SK-N-SH treated with all-trans-retinoic acid at 6 μM for 48 hours (cell line): ENCODE results near the gene ITPRID2.

Experiments used
- ATAC-seq: fragments of 200-7000 bp; cut with Tn5 transposase; 3 replicates; pipeline ENCODE4 v1.9.1; 2020; ENCODE audit warnings: mild to moderate bottlenecking, moderate library complexity
- ARNTL ChIP-seq: fragments of 450-650 bp; formaldehyde crosslinking; IDR thresholded peaks from 2 replicates; pipeline ENCODE4 v1.5.0; 2020; ENCODE audit warnings: low read depth, mild to moderate bottlenecking, moderate library complexity, borderline replicate concordance
- BACH2 ChIP-seq: fragments of 250-450 bp; sonication (Bioruptor Pico); IDR thresholded peaks from 2 replicates; pipeline ENCODE4 v1.9.0; 2021; ENCODE audit warnings: mild to moderate bottlenecking, borderline replicate concordance
- CSDC2 ChIP-seq: fragments of 250-450 bp; sonication (Bioruptor Pico); IDR thresholded peaks from 2 replicates; pipeline ENCODE4 v1.5.0; 2020; ENCODE audit warnings: mild to moderate bottlenecking, moderate library complexity
- ESRRG ChIP-seq: fragments of 250-450 bp; sonication (Bioruptor Pico); IDR thresholded peaks from 2 replicates; pipeline ENCODE4 v1.6.1; 2021; ENCODE audit warnings: mild to moderate bottlenecking
- ISL1 ChIP-seq: fragments of 250-450 bp; sonication (Bioruptor Pico); IDR thresholded peaks from 2 replicates; pipeline ENCODE4 v2.1.2; 2022; ENCODE audit warnings: mild to moderate bottlenecking, moderate library complexity
- OSR1 ChIP-seq: fragments of 250-450 bp; sonication (Bioruptor Pico); IDR thresholded peaks from 2 replicates; pipeline ENCODE4 v1.8.0; 2022; ENCODE audit warnings: moderate library complexity, mild to moderate bottlenecking, inconsistent platforms
- PPARA ChIP-seq: fragments of 250-450 bp; sonication (Bioruptor Pico); IDR thresholded peaks from 2 replicates; pipeline ENCODE4 v1.5.0; 2020; ENCODE audit warnings: mild to moderate bottlenecking, borderline replicate concordance
- RARB ChIP-seq: fragments of 250-450 bp; sonication (Bioruptor Pico); IDR thresholded peaks from 2 replicates; pipeline ENCODE4 v1.8.0; 2021; ENCODE audit warnings: mild to moderate bottlenecking, moderate library complexity
- SNAI2 ChIP-seq: fragments of 250-450 bp; sonication (Bioruptor Pico); IDR thresholded peaks from 2 replicates; pipeline ENCODE4 v1.5.0; 2020; ENCODE audit warnings: mild to moderate bottlenecking, moderate library complexity
- TCF4 ChIP-seq: fragments of 250-450 bp; sonication (Bioruptor Pico); IDR thresholded peaks from 2 replicates; pipeline ENCODE4 v1.8.0; 2021; ENCODE audit warnings: mild to moderate bottlenecking, moderate library complexity, borderline replicate concordance
- TOX ChIP-seq: fragments of 250-450 bp; sonication (Bioruptor Pico); IDR thresholded peaks from 2 replicates; pipeline ENCODE4 v1.8.0; 2021; ENCODE audit warnings: mild to moderate bottlenecking, moderate library complexity, borderline replicate concordance
- ZC3H10 ChIP-seq: fragments of 250-450 bp; sonication (Bioruptor Pico); IDR thresholded peaks from 2 replicates; pipeline ENCODE4 v1.5.1; 2021; ENCODE audit warnings: mild to moderate bottlenecking, moderate library complexity
- ZFP3 ChIP-seq: fragments of 250-450 bp; sonication (Bioruptor Pico); IDR thresholded peaks from 2 replicates; pipeline ENCODE4 v1.5.0; 2020; ENCODE audit warnings: mild to moderate bottlenecking, moderate library complexity
- ZFP30 ChIP-seq: fragments of 450-650 bp; formaldehyde crosslinking; IDR thresholded peaks from 2 replicates; pipeline ENCODE4 v1.5.0; 2022; ENCODE audit warnings: mild to moderate bottlenecking, moderate library complexity
- ZNF565 ChIP-seq: fragments of 450-650 bp; formaldehyde crosslinking; conservative IDR thresholded peaks from 2 replicates; pipeline ENCODE4 v1.5.0; 2020; ENCODE audit warnings: low read depth, mild to moderate bottlenecking, moderate library complexity
- ZNF70 ChIP-seq: fragments of 450-650 bp; formaldehyde crosslinking; IDR thresholded peaks from 2 replicates; pipeline ENCODE4 v1.5.0; 2020; ENCODE audit warnings: mild to moderate bottlenecking, moderate library complexity
- TF ChIP-seq, protein P1 (sequence below): fragments of 250-450 bp; sonication (Bioruptor Pico); IDR thresholded peaks from 2 replicates; pipeline ENCODE4 v1.8.0; 2021; ENCODE audit warnings: low read depth, mild to moderate bottlenecking, moderate library complexity, borderline replicate concordance
- TF ChIP-seq, protein P2 (sequence below): fragments of 250-450 bp; sonication (Bioruptor Pico); IDR thresholded peaks from 2 replicates; pipeline ENCODE4 v1.8.0; 2020; ENCODE audit warnings: mild to moderate bottlenecking, moderate library complexity, borderline replicate concordance
- TF ChIP-seq, protein P3 (sequence below): fragments of 250-450 bp; sonication (Bioruptor Pico); IDR thresholded peaks from 2 replicates; pipeline ENCODE4 v1.5.0; 2020; ENCODE audit warnings: mild to moderate bottlenecking, moderate library complexity
- TF ChIP-seq, protein P4 (sequence below): fragments of 250-450 bp; sonication (Bioruptor Pico); IDR thresholded peaks from 2 replicates; pipeline ENCODE4 v1.5.1; 2020; ENCODE audit warnings: low read depth, mild to moderate bottlenecking, moderate library complexity
- TF ChIP-seq, protein P5 (sequence below): fragments of 250-450 bp; sonication (Bioruptor Pico); IDR thresholded peaks from 2 replicates; pipeline ENCODE4 v1.5.1; 2021; ENCODE audit warnings: mild to moderate bottlenecking, moderate library complexity

Gene ITPRID2

DNA sequence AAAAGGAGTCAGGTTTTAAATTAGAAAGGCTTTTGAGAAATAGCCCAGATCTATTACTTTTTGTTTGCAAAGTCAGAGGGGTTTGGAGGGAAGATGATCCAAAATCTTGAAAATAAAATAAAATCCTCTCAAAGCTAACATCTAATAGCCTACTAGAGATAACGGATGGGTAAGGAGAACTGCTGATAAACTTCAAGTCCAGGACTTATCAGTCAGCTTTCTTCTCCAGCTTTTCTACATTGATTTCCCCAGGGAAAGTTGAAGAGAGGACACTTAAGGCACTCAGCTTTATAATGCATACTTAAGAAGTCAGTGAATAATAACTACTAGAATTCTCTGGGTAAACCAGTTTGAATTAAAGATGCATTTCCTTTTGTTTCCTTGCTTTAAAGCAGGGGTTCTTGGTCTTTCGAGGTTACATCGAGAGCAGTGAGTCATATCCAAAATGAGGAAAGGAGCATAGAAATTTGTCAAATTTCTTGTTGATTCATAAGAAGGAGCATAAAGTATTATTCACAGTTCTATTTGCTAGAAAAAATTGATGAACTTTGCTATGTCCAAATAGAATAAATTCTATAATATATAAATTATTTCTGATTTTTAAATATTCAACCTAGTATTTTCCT lies 43.2 kb upstream of the ITPRID2 start:
- TF ChIP-seq ZNF70 (no peak), TOX (no peak), ZFP3 (CRISPR knock-in tag) (no peak), ARNTL (CRISPR knock-in tag) (no peak), ZNF565 (CRISPR knock-in tag) (no peak), TCF4 (CRISPR knock-in tag) (no peak), SNAI2 (CRISPR knock-in tag) (no peak), CSDC2 (CRISPR knock-in tag) (no peak), PPARA (CRISPR knock-in tag) (no peak), OSR1 (CRISPR knock-in tag) (no peak), ISL1 (CRISPR knock-in tag) (no peak), ESRRG (no peak)
- TF ChIP-seq, protein P1, sequence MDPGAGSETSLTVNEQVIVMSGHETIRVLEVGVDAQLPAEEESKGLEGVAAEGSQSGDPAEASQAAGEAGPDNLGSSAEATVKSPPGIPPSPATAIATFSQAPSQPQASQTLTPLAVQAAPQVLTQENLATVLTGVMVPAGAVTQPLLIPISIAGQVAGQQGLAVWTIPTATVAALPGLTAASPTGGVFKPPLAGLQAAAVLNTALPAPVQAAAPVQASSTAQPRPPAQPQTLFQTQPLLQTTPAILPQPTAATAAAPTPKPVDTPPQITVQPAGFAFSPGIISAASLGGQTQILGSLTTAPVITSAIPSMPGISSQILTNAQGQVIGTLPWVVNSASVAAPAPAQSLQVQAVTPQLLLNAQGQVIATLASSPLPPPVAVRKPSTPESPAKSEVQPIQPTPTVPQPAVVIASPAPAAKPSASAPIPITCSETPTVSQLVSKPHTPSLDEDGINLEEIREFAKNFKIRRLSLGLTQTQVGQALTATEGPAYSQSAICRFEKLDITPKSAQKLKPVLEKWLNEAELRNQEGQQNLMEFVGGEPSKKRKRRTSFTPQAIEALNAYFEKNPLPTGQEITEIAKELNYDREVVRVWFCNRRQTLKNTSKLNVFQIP (CRISPR knock-in tag): no peak
- TF ChIP-seq, protein P2, sequence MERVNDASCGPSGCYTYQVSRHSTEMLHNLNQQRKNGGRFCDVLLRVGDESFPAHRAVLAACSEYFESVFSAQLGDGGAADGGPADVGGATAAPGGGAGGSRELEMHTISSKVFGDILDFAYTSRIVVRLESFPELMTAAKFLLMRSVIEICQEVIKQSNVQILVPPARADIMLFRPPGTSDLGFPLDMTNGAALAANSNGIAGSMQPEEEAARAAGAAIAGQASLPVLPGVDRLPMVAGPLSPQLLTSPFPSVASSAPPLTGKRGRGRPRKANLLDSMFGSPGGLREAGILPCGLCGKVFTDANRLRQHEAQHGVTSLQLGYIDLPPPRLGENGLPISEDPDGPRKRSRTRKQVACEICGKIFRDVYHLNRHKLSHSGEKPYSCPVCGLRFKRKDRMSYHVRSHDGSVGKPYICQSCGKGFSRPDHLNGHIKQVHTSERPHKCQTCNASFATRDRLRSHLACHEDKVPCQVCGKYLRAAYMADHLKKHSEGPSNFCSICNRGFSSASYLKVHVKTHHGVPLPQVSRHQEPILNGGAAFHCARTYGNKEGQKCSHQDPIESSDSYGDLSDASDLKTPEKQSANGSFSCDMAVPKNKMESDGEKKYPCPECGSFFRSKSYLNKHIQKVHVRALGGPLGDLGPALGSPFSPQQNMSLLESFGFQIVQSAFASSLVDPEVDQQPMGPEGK: no peak
- ATAC-seq: no peak

DNA sequence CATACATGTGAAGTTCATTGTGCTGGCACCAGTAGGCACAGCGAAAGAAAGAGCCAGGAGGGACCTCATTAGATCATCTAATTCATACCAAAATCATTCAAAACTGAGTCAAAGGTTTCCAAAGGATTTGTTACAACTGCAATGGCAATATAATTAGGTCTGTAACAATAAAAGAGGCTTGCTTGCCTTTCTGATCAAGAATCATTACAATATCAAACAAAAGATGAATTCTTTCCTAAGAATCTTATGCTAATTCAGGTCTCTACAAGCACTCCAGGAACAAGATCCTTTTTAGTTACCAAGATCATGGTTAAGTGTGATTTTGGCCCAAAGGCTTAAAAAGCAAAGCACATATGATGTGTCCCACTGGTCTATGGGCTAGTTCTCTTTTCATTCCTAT lies 41.9 kb upstream of the ITPRID2 start:
- no peak for ATAC-seq
- no peak for TF ChIP-seq OSR1 (CRISPR knock-in tag)
- TF ChIP-seq TCF4 (CRISPR knock-in tag): no peak
- TF ChIP-seq ISL1 (CRISPR knock-in tag): no peak
- no peak for TF ChIP-seq ARNTL (CRISPR knock-in tag)
- no peak for TF ChIP-seq ZNF565 (CRISPR knock-in tag)
- TF ChIP-seq, protein P3, sequence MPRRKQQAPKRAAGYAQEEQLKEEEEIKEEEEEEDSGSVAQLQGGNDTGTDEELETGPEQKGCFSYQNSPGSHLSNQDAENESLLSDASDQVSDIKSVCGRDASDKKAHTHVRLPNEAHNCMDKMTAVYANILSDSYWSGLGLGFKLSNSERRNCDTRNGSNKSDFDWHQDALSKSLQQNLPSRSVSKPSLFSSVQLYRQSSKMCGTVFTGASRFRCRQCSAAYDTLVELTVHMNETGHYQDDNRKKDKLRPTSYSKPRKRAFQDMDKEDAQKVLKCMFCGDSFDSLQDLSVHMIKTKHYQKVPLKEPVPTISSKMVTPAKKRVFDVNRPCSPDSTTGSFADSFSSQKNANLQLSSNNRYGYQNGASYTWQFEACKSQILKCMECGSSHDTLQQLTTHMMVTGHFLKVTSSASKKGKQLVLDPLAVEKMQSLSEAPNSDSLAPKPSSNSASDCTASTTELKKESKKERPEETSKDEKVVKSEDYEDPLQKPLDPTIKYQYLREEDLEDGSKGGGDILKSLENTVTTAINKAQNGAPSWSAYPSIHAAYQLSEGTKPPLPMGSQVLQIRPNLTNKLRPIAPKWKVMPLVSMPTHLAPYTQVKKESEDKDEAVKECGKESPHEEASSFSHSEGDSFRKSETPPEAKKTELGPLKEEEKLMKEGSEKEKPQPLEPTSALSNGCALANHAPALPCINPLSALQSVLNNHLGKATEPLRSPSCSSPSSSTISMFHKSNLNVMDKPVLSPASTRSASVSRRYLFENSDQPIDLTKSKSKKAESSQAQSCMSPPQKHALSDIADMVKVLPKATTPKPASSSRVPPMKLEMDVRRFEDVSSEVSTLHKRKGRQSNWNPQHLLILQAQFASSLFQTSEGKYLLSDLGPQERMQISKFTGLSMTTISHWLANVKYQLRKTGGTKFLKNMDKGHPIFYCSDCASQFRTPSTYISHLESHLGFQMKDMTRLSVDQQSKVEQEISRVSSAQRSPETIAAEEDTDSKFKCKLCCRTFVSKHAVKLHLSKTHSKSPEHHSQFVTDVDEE (CRISPR knock-in tag): no peak
- TF ChIP-seq, protein P4, sequence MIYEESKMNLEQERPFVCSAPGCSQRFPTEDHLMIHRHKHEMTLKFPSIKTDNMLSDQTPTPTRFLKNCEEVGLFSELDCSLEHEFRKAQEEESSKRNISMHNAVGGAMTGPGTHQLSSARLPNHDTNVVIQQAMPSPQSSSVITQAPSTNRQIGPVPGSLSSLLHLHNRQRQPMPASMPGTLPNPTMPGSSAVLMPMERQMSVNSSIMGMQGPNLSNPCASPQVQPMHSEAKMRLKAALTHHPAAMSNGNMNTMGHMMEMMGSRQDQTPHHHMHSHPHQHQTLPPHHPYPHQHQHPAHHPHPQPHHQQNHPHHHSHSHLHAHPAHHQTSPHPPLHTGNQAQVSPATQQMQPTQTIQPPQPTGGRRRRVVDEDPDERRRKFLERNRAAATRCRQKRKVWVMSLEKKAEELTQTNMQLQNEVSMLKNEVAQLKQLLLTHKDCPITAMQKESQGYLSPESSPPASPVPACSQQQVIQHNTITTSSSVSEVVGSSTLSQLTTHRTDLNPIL: no peak
- no peak for TF ChIP-seq ESRRG
- no peak for TF ChIP-seq BACH2 (CRISPR knock-in tag)
- TF ChIP-seq, protein P5, sequence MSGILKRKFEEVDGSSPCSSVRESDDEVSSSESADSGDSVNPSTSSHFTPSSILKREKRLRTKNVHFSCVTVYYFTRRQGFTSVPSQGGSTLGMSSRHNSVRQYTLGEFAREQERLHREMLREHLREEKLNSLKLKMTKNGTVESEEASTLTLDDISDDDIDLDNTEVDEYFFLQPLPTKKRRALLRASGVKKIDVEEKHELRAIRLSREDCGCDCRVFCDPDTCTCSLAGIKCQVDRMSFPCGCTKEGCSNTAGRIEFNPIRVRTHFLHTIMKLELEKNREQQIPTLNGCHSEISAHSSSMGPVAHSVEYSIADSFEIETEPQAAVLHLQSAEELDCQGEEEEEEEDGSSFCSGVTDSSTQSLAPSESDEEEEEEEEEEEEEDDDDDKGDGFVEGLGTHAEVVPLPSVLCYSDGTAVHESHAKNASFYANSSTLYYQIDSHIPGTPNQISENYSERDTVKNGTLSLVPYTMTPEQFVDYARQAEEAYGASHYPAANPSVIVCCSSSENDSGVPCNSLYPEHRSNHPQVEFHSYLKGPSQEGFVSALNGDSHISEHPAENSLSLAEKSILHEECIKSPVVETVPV: no peak
- no peak for TF ChIP-seq ZNF70
- no peak for TF ChIP-seq ZC3H10 (CRISPR knock-in tag)
- TF ChIP-seq ZFP30 (CRISPR knock-in tag): no peak
- no peak for TF ChIP-seq RARB (CRISPR knock-in tag)
- TF ChIP-seq, protein P2: no peak
- no peak for TF ChIP-seq TOX
- TF ChIP-seq ZFP3 (CRISPR knock-in tag): no peak
- TF ChIP-seq, protein P1 (CRISPR knock-in tag): no peak
